Breast epithelium (tissue), 4 donors: Measurements from ENCODE around the gene EVA1A. TPM values are rescaled to one million over a fixed set of nuclear protein-coding genes. Genes with fewer than 3 reads are reported as not detected.
A peak's percentile ranks its signal among the peaks of the same experiment; 100 is the strongest.

Experiments used
- DNase-seq, 2 donors: peaks; one replicate each; pipeline ENCODE4 v3.0.0-alpha.2; 2019; ENCODE audit warnings: low spot score in 2 of 2
- H3K27ac ChIP-seq, 2 donors: fragments of 200-600 bp; sonication (generic) in 1 of 2; one replicate each; pipeline ENCODE4 v1.5.1; 2016 to 2019; ENCODE audit warnings: mild to moderate bottlenecking in 1 of 2
- H3K27me3 ChIP-seq, 2 donors: fragments of 200-600 bp; sonication (generic) in 1 of 2; one replicate each; pipeline versions ENCODE4 v1.5.1 to v1.6.0; 2017 to 2019; ENCODE audit warnings: control low read depth in 1 of 2, mild to moderate bottlenecking in 1 of 2
- H3K36me3 ChIP-seq: fragments of 200-600 bp; one replicate; pipeline ENCODE4 v1.5.1; 2019
- H3K4me1 ChIP-seq, 2 donors: fragments of 200-600 bp; sonication (generic); one replicate each; pipeline ENCODE4 v1.5.1; 2016 to 2019; ENCODE audit warnings: control low read depth in 1 of 2
- H3K4me3 ChIP-seq, 3 donors: fragments of 200-600 bp; sonication (generic); 1 replicate in 2 of 3; 2 replicates in 1 of 3; pipeline ENCODE4 v1.5.1; 2016 to 2019; ENCODE audit warnings: mild to moderate bottlenecking in 3 of 3, moderate library complexity in 2 of 3
- H3K9me3 ChIP-seq, 2 donors: fragments of 200-600 bp; sonication (generic) in 1 of 2; one replicate each; pipeline ENCODE4 v1.5.1; 2016 to 2019; ENCODE audit warnings: control low read depth in 1 of 2
- CTCF ChIP-seq, 3 donors: fragments of 450-650 bp; IDR thresholded peaks; one replicate each; pipeline ENCODE4 v1.5.1; 2016 to 2017; ENCODE audit warnings: antibody characterized with exemption in 3 of 3, mild to moderate bottlenecking in 3 of 3, moderate library complexity in 3 of 3
- POLR2A ChIP-seq: fragments of 450-650 bp; IDR thresholded peaks from one replicate; pipeline ENCODE4 v1.6.1; 2016; ENCODE audit warnings: antibody characterized with exemption, mild to moderate bottlenecking, moderate library complexity
- POLR2AphosphoS5 ChIP-seq, 3 donors: sonication (generic); formaldehyde crosslinking; IDR thresholded peaks; one replicate each; pipeline ENCODE4 v1.6.1; 2017; ENCODE audit warnings: antibody characterized with exemption in 3 of 3
- intact Hi-C: fragments of 100-400 bp; cut with DNase I; formaldehyde crosslinking; loops from one replicate; pipeline ENCODE4 v1.15.1; 2023; ENCODE audit warnings: low total_unique reads
- total RNA-seq, 3 donors: library from RNA; depleted of rRNA; stranded (reverse); fragments of >200 nt; gene quantifications; one replicate each; pipeline ENCODE4 v1.1.0, GENCODE V29; 2016

The EVA1A gene
- total RNA-seq, 3 donors from 2014 or later = 5.2 to 10.4 TPM; not detected in 1

- Histone ChIP-seq H3K27me3 (no peaks in the 10 kb centered on the region), H3K9me3 (no peaks in the 10 kb centered on the region), H3K4me1 (peaks cover 0 to 7% of the 10 kb centered on the region in 2 donors), H3K36me3 (no peaks in the 10 kb centered on the region), H3K4me3 (no peak overlapping the region), H3K27ac (no peak overlapping the region)
- TF ChIP-seq CTCF (IDR thresholded peaks at IDR 0.05) (no peak), POLR2A (no peak), POLR2AphosphoS5 (IDR thresholded peaks at IDR 0.05) (no peak)
- DNase-seq = no peak
- intact Hi-C loops = no loop called here
Measured at GRCh38 chr2:75555701-75556100, 5.0 kb downstream of the EVA1A start.

DNA sequence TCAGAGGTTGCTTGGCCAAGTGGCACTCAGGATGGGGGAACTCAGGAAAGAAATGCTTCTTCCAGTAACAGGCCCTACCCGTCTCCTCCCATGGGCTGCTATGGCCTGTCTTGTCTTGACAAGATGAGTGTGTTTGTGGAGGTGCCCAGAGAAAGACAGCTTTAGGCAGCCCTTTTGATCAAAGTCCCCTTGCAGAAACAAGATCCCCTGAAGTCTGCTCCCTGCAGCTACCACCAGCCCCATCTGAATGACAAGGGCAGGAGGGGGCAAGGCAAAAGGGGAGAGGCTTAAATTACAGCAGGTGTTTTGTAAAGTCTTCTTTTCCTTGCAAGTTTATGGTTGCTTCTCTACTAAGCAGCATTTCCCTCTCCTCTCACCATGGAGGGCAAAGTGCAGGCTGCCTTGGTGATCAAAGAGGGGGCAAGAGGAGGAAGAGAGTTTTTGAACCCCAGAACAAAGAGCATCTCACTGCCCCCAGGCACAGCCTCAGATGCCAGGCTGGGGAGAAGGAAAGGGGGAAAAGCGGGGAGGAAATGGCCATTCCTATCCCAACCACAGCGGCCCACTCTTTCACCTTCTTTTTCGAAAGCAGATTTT lies 6.7 kb downstream of the EVA1A start:
- TF ChIP-seq POLR2AphosphoS5 (IDR thresholded peaks at IDR 0.05) (no peak), CTCF (IDR thresholded peaks at IDR 0.05) (no peak), POLR2A (no peak)
- Histone ChIP-seq H3K27me3 (no peaks in the 10 kb centered on the region), H3K4me1 (no peaks in the 10 kb centered on the region), H3K27ac (no peak overlapping the region), H3K36me3 (no peaks in the 10 kb centered on the region), H3K9me3 (no peaks in the 10 kb centered on the region), H3K4me3 (no peak overlapping the region)
- DNase-seq = no peak
- intact Hi-C loops = no loop called here

DNA sequence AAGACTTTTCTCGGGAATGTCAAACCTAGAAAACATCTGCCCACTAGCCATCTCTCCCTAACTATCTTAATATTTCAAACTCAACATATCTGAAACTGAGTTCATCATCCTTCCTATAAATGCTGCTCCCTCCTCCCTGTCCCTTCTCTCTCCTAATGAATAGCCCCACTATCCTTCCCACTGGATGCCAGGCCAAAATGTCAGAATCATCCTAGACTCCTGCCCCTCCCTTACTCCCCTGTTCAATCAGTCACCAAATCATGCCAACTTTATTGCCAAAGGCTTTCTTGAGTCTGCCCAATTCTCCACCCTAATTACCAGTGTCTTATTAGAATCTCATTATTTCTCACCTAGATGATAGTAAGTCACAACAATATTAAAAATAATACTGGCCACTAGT lies 8.5 kb downstream of the EVA1A start:
- TF ChIP-seq CTCF (IDR thresholded peaks at IDR 0.05) = no peak
- no peak for TF ChIP-seq POLR2A
- TF ChIP-seq POLR2AphosphoS5 (IDR thresholded peaks at IDR 0.05) = no peak
- Histone ChIP-seq H3K4me3 (no peak overlapping the region), H3K36me3 (no peaks in the 10 kb centered on the region), H3K9me3 (no peaks in the 10 kb centered on the region), H3K27me3 (no peaks in the 10 kb centered on the region), H3K4me1 (no peaks in the 10 kb centered on the region), H3K27ac (no peak overlapping the region)
- no peak for DNase-seq
- intact Hi-C loops = no loop called here

GRCh38 chr2:75551434-75551833 lies 9.3 kb downstream of the EVA1A start:
- Histone ChIP-seq H3K27ac (no peak overlapping the region), H3K4me3 (no peak overlapping the region), H3K4me1 (no peaks in the 10 kb centered on the region), H3K27me3 (no peaks in the 10 kb centered on the region), H3K36me3 (no peaks in the 10 kb centered on the region), H3K9me3 (no peaks in the 10 kb centered on the region)
- TF ChIP-seq POLR2AphosphoS5 (IDR thresholded peaks at IDR 0.05) (no peak), CTCF (IDR thresholded peaks at IDR 0.05) (no peak), POLR2A (no peak)
- intact Hi-C loops = no loop called here
- no peak for DNase-seq

DNA sequence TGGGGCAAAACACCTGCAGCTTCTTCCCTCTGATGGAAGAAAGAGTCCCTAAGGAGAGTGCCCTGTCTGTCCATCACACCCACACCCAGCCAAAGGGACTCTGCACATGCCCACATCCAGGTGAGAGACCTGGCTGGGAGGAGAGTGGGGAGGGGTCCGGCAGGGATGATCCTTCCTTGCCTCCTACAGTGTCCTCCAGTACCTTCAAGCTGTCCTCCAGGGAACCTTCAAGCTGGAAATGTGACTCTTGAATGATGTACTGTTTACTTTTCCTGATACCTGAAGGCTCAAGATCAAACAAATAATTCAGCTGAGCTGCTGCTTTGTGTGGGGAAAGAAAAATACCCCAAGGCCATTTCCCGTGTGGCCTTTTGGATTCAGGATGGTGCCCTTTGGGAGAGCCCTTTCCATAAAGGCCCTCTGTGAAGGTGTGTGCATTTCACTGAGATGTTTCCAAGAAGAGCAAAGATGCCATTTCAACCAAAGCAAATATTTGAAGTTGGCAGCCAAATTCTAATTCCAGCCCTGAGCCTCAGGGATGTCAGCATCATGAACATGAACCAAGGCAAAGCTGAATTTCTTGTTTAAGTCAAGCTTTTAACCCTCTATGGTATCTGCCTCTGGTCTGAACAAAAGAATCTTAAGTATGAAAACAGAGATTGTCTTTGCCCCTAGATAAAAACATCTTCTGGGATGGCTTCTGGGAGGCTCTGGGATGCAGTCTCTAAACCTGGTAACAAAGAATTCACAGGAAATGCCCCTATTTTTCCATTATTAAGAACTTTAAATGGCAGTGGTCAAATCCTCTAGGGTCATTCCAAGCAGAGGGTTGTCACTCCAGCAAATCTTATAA lies 11.1 kb downstream of the EVA1A start:
- H3K27ac ChIP-seq = peak overlapping the region; percentile 9 to 44
- TF ChIP-seq POLR2A = no peak
- DNase-seq = peak in 1 of 2 donors; percentile 30
- H3K36me3 ChIP-seq = no peaks in the 10 kb centered on the region
- intact Hi-C loops = no loop called here
- no peaks in the 10 kb centered on the region for H3K4me1 ChIP-seq
- no peaks in the 10 kb centered on the region for H3K27me3 ChIP-seq
- H3K4me3 ChIP-seq = no peak overlapping the region
- H3K9me3 ChIP-seq = no peaks in the 10 kb centered on the region
